NB4 (cell line): Measurements from ENCODE around the gene CTDSPL.

ENCODE experiments used
- CTCF ChIP-seq: IDR thresholded peaks from one replicate; pipeline ENCODE4 v1.5.1; 2012; ENCODE audit warnings: low read depth, low read length
- MYC ChIP-seq: IDR thresholded peaks from 2 replicates; pipeline ENCODE4 v1.6.1; 2011; ENCODE audit warnings: low read depth, low read length
- POLR2A ChIP-seq: IDR thresholded peaks from 2 replicates; pipeline ENCODE4 v1.6.1; 2011; ENCODE audit warnings: mild to moderate bottlenecking; ENCODE audit not compliant: insufficient read length; ENCODE audit errors: extremely low read depth
- TF ChIP-seq, protein P1 (sequence below): IDR thresholded peaks from 2 replicates; pipeline ENCODE4 v1.6.1; 2011; ENCODE audit warnings: low read depth, low read length

DNA sequence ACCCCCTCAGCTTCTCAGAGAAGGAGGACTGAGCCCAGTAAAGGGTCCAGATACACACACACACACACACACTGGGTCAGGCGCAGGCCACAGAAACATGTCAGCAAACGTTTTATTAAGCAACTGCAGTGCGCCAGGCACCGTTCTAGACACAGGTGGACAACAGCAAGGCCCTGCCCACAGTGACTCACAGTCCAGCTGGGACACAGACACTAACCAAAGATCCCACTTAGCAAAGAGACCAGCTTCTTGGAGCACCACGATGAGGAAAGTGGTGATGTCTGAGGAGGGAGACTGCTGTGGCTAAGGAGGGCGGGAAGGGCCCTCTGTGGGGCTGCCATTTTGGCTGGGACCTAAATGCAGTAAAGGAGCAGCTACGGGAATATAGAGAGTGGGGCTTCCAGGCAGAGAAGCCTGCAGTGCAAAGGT is 126.1 kb downstream of the CTDSPL start:
- TF ChIP-seq CTCF (no peak), POLR2A (no peak), MYC (no peak)
- TF ChIP-seq, protein P1, sequence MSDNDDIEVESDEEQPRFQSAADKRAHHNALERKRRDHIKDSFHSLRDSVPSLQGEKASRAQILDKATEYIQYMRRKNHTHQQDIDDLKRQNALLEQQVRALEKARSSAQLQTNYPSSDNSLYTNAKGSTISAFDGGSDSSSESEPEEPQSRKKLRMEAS, result no peak
